Activated CD4-positive, alpha-beta T cell treated with anti-CD3 and anti-CD28 coated beads, Interleukin-2, amount 50 U/mL, for 1 hour (primary cell): Measurements from ENCODE around the gene CYP1A2.
A peak's percentile ranks its signal among the peaks of the same experiment; 100 is the strongest.
"Not testable (repeated sequence)": the region's sequence is repeated elsewhere in the genome, so short reads cannot be mapped to it uniquely, and the experiment has no call there.

Source experiments
- DNase-seq: peaks from one replicate; pipeline ENCODE4 v3.0.0-alpha.2; 2020

Gene CYP1A2

GRCh38 chr15:74748322-74748946 is at the start of gene CYP1A2:
TSS of gene CYP1A2 (plus strand) at chr15:74748845. CDS start at chr15:74749739, 894 bp downstream.
- no peak for DNase-seq

GRCh38 chr15:74709011-74709410 is 39.6 kb upstream of the CYP1A2 start:
- no peak for DNase-seq

- no peak for DNase-seq
Measured at GRCh38 chr15:74709892-74710291, 38.8 kb upstream of the CYP1A2 start.

- no peak for DNase-seq
Measured at GRCh38 chr15:74710319-74711094, 38.1 kb upstream of the CYP1A2 start.

- DNase-seq = no peak
Measured at GRCh38 chr15:74712311-74712710, 36.3 kb upstream of the CYP1A2 start.

- no peak for DNase-seq
Measured at GRCh38 chr15:74716651-74717050, 32.0 kb upstream of the CYP1A2 start.

GRCh38 chr15:74722591-74722990 is 26.1 kb upstream of the CYP1A2 start:
- no peak for DNase-seq

- DNase-seq = no peak
Measured at GRCh38 chr15:74723187-74723586, 25.5 kb upstream of the CYP1A2 start.

- DNase-seq = no peak
Measured at GRCh38 chr15:74723754-74724334, 24.8 kb upstream of the CYP1A2 start.

- DNase-seq = no peak
Measured at GRCh38 chr15:74724570-74725224, 23.9 kb upstream of the CYP1A2 start.

GRCh38 chr15:74725225-74725774 is 23.3 kb upstream of the CYP1A2 start, which contains the start of gene CYP1A1:
TSS of gene CYP1A1 (minus strand) at chr15:74725528. CDS start at chr15:74723097, 2,431 bp downstream.
- peak; percentile 30 for DNase-seq

GRCh38 chr15:74725845-74726773 is 22.5 kb upstream of the CYP1A2 start:
- peak; percentile 36 for DNase-seq

GRCh38 chr15:74726774-74727164 is 21.9 kb upstream of the CYP1A2 start:
- DNase-seq = no peak

- DNase-seq = no peak
Measured at GRCh38 chr15:74727727-74728126, 20.9 kb upstream of the CYP1A2 start.

GRCh38 chr15:74728699-74729098 is 19.9 kb upstream of the CYP1A2 start:
- DNase-seq = not testable (repeated sequence)

- not testable (repeated sequence) for DNase-seq
Measured at GRCh38 chr15:74729372-74729771, 19.3 kb upstream of the CYP1A2 start.

GRCh38 chr15:74730619-74731316 is 17.9 kb upstream of the CYP1A2 start:
- DNase-seq = no peak

- DNase-seq = no peak
Measured at GRCh38 chr15:74732846-74733245, 15.8 kb upstream of the CYP1A2 start.

GRCh38 chr15:74733269-74733668 is 15.4 kb upstream of the CYP1A2 start:
- no peak for DNase-seq

GRCh38 chr15:74735305-74735704 is 13.3 kb upstream of the CYP1A2 start:
- DNase-seq = no peak

GRCh38 chr15:74738239-74738638 is 10.4 kb upstream of the CYP1A2 start:
- DNase-seq = not testable (repeated sequence)
